H9 (cell line): ENCODE measurements around the gene AFAP1. TPM values are rescaled to one million over a fixed set of nuclear protein-coding genes. Genes with fewer than 3 reads are reported as not detected.
A peak's percentile ranks its signal among the peaks of the same experiment; 100 is the strongest.

ENCODE experiments used
- DNase-seq: peaks from one replicate; pipeline ENCODE4 v3.0.0-alpha.2; 2017
- H2AFZ ChIP-seq: one replicate; pipeline ENCODE4 v1.6.1; 2013; ENCODE audit warnings: mild to moderate bottlenecking, low read length, control low read depth, moderate library complexity
- H2AK5ac ChIP-seq: 2 replicates; pipeline ENCODE4 v1.6.1; 2013; ENCODE audit warnings: low read length, control low read depth, mixed read lengths; ENCODE audit not compliant: insufficient read length
- H2BK120ac ChIP-seq: one replicate; pipeline ENCODE4 v1.6.1; 2013; ENCODE audit warnings: low read depth, mild to moderate bottlenecking, low read length, control low read depth, inconsistent platforms; ENCODE audit not compliant: poor library complexity, severe bottlenecking
- H2BK12ac ChIP-seq: 2 replicates; pipeline ENCODE4 v1.6.1; 2013; ENCODE audit warnings: low read length, control low read depth, mixed read lengths, low read depth; ENCODE audit not compliant: insufficient read length
- H2BK15ac ChIP-seq: 2 replicates; pipeline ENCODE4 v1.6.1; 2013; ENCODE audit warnings: low read depth, low read length, control low read depth
- H2BK20ac ChIP-seq: one replicate; pipeline ENCODE4 v1.6.1; 2013; ENCODE audit warnings: low read depth, mild to moderate bottlenecking, low read length, control low read depth, inconsistent platforms; ENCODE audit not compliant: poor library complexity, severe bottlenecking
- H2BK5ac ChIP-seq: 2 replicates; pipeline ENCODE4 v1.6.1; 2013; ENCODE audit warnings: low read length, control low read depth, mixed read lengths; ENCODE audit not compliant: insufficient read length
- H3K14ac ChIP-seq: 2 replicates; pipeline ENCODE4 v1.6.1; 2013; ENCODE audit warnings: low read length, control low read depth; ENCODE audit not compliant: insufficient read depth
- H3K18ac ChIP-seq: 2 replicates; pipeline ENCODE4 v1.6.1; 2013; ENCODE audit warnings: low read depth, mild to moderate bottlenecking, mixed read lengths, low read length, control low read depth; ENCODE audit not compliant: insufficient read length
- H3K23ac ChIP-seq: 2 replicates; pipeline ENCODE4 v1.6.1; 2013; ENCODE audit warnings: low read length, control low read depth, mixed read lengths, low read depth; ENCODE audit not compliant: insufficient read length
- H3K23me2 ChIP-seq: 2 replicates; pipeline ENCODE4 v1.6.1; 2013; ENCODE audit warnings: low read depth, mild to moderate bottlenecking, mixed read lengths, low read length, control low read depth; ENCODE audit not compliant: insufficient read length, poor library complexity, severe bottlenecking
- H3K27ac ChIP-seq: 2 replicates; pipeline ENCODE4 v1.5.1; 2013; ENCODE audit warnings: low read length, control low read depth, mixed read lengths, low read depth; ENCODE audit not compliant: insufficient read length
- H3K27me3 ChIP-seq: 2 replicates; pipeline ENCODE4 v1.6.1; 2013; ENCODE audit warnings: low read length, control low read depth, inconsistent platforms; ENCODE audit not compliant: insufficient read depth
- H3K4ac ChIP-seq: 2 replicates; pipeline ENCODE4 v1.6.1; 2013; ENCODE audit warnings: low read depth, mild to moderate bottlenecking, control low read depth, inconsistent platforms, low read length, moderate library complexity
- H3K4me1 ChIP-seq: 2 replicates; pipeline ENCODE4 v1.6.1; 2013; ENCODE audit warnings: low read length, control low read depth, inconsistent platforms; ENCODE audit not compliant: insufficient read depth
- H3K4me2 ChIP-seq: 2 replicates; pipeline ENCODE4 v1.6.1; 2013; ENCODE audit warnings: low read length, control low read depth, mixed read lengths; ENCODE audit not compliant: insufficient read length, insufficient read depth
- H3K56ac ChIP-seq: 2 replicates; pipeline ENCODE4 v1.6.1; 2013; ENCODE audit warnings: low read depth, mild to moderate bottlenecking, mixed read lengths, low read length, control low read depth; ENCODE audit not compliant: insufficient read length
- H3K79me1 ChIP-seq: 2 replicates; pipeline ENCODE4 v1.6.1; 2013; ENCODE audit warnings: low read depth, mild to moderate bottlenecking, moderate library complexity, low read length, control low read depth, inconsistent platforms; ENCODE audit not compliant: insufficient read depth, poor library complexity, severe bottlenecking
- H3K79me2 ChIP-seq: 2 replicates; pipeline ENCODE4 v1.6.1; 2013; ENCODE audit warnings: low read length, control low read depth, inconsistent platforms; ENCODE audit not compliant: insufficient read depth
- H3K9ac ChIP-seq: 2 replicates; pipeline ENCODE4 v1.6.1; 2013; ENCODE audit warnings: low read length, control low read depth, mixed read lengths; ENCODE audit not compliant: insufficient read length; ENCODE audit errors: extremely low read depth
- H3K9me3 ChIP-seq: one replicate; pipeline ENCODE4 v1.6.1; 2013; ENCODE audit warnings: low read depth, low read length, inconsistent platforms; ENCODE audit not compliant: control insufficient read depth
- H3T11ph ChIP-seq: one replicate; pipeline ENCODE4 v1.6.1; 2013; ENCODE audit warnings: mild to moderate bottlenecking, low read length, control low read depth, inconsistent platforms
- H4K20me1 ChIP-seq: one replicate; pipeline ENCODE4 v1.6.1; 2013; ENCODE audit not compliant: control insufficient read depth, insufficient read length, insufficient read depth
- H4K5ac ChIP-seq: 2 replicates; pipeline ENCODE4 v1.6.1; 2013; ENCODE audit warnings: low read depth, mild to moderate bottlenecking, mixed read lengths, low read length, control low read depth; ENCODE audit not compliant: insufficient read length
- H4K8ac ChIP-seq: replicated peaks from 2 replicates; pipeline ENCODE4 v1.6.1; 2013; ENCODE audit warnings: low read length, control low read depth, mixed read lengths, low read depth; ENCODE audit not compliant: insufficient read length
- H4K91ac ChIP-seq: 2 replicates; pipeline ENCODE4 v1.6.1; 2013; ENCODE audit warnings: low read depth, mild to moderate bottlenecking, moderate library complexity, mixed read lengths, low read length, control low read depth; ENCODE audit not compliant: insufficient read length
- H3K27ac Mint-ChIP-seq, 3 experiments: 2 replicates in 2 of 3; 3 replicates in 1 of 3; pipeline ENCODE4 v1.8.0; 2020 to 2021; ENCODE audit warnings: mixed read lengths in 3 of 3, mild to moderate bottlenecking in 1 of 3, moderate library complexity in 1 of 3
- H3K27me3 Mint-ChIP-seq: 2 replicates; pipeline ENCODE4 v1.8.0; 2021; ENCODE audit warnings: low read depth, mild to moderate bottlenecking, moderate library complexity, mixed read lengths
- H3K36me3 Mint-ChIP-seq, 3 experiments: 2 replicates in 2 of 3; 3 replicates in 1 of 3; pipeline ENCODE4 v1.8.0; 2020 to 2021; ENCODE audit warnings: low read depth in 3 of 3, mixed read lengths in 3 of 3; ENCODE audit not compliant: insufficient read depth in 1 of 3
- H3K4me1 Mint-ChIP-seq, 2 experiments: 2 replicates each; pipeline ENCODE4 v1.8.0; 2020; ENCODE audit warnings: mixed read lengths in 2 of 2
- H3K4me3 Mint-ChIP-seq, 2 experiments: 2 replicates in 1 of 2; 3 replicates in 1 of 2; pipeline ENCODE4 v1.8.0; 2020 to 2021; ENCODE audit warnings: mild to moderate bottlenecking in 2 of 2, mixed read lengths in 2 of 2, moderate library complexity in 1 of 2
- H3K9me3 Mint-ChIP-seq, 2 experiments: 2 replicates in 1 of 2; 3 replicates in 1 of 2; pipeline ENCODE4 v1.8.0; 2020; ENCODE audit warnings: mild to moderate bottlenecking in 2 of 2, mixed read lengths in 2 of 2, moderate library complexity in 1 of 2
- WGBS: extraction: QIAGEN DNeasy Blood & Tissue Kit; methylation state at CpG from one replicate; pipeline ENCODE4 v1.1.7; 2013; ENCODE audit warnings: missing lambda C conversion rate, low lambda C conversion rate, mixed read lengths; ENCODE audit not compliant: insufficient read length; ENCODE audit errors: extremely low coverage; 5-methylcytosine and 5-hydroxymethylcytosine counted together
- total RNA-seq: library from RNA; stranded (reverse); gene quantifications from 2 replicates; pipeline ENCODE4 v1.2.1, GENCODE V29; 2021
- TF ChIP-seq, protein P1 (sequence below): fragments of 200-600 bp; sonication (generic); conservative IDR thresholded peaks from 3 replicates; pipeline ENCODE4 v1.8.0; 2021; ENCODE audit warnings: antibody characterized with exemption, mild to moderate bottlenecking

The AFAP1 gene
- total RNA-seq, 1 experiment from 2014 or later: 6.5 TPM

GRCh38 chr4:7810783-7811535 is 128.7 kb downstream of the AFAP1 start:
- Histone ChIP-seq H3K4ac (no peak overlapping the region), H2AK5ac (no peak overlapping the region), H2BK12ac (no peak overlapping the region), H4K91ac (no peak overlapping the region), H3T11ph (no peak overlapping the region), H3K4me1 (peaks cover 4% of the 10 kb centered on the region), H2BK120ac (no peak overlapping the region), H3K23me2 (no peaks in the 10 kb centered on the region), H2BK20ac (no peak overlapping the region), H3K9me3 (no peaks in the 10 kb centered on the region), H3K18ac (no peak overlapping the region), H3K14ac (peak overlapping the region; percentile 42; the same call in 1 of the 2 replicates), H3K23ac (no peak overlapping the region), H3K9ac (no peak overlapping the region), H3K27ac (no peak overlapping the region), H3K27me3 (no peaks in the 10 kb centered on the region), H2AFZ (no peak overlapping the region), H4K20me1 (no peaks in the 10 kb centered on the region), H2BK5ac (no peak overlapping the region), H4K5ac (no peak overlapping the region), H3K79me2 (no peaks in the 10 kb centered on the region), H3K56ac (no peak overlapping the region), H3K79me1 (no peaks in the 10 kb centered on the region), H4K8ac (no peak overlapping the region), H2BK15ac (no peak overlapping the region), H3K4me2 (no peak overlapping the region)
- DNase-seq: no peak
- peaks cover 11 to 29% (median 22%) of the 10 kb centered on the region in 3 experiments; a peak in 6 of 7 replicates for H3K36me3 Mint-ChIP-seq
- no CpG with 5 or more reads among the region's 36 CpGs for WGBS
- no peaks in the 10 kb centered on the region for H3K9me3 Mint-ChIP-seq
- H3K27me3 Mint-ChIP-seq: peaks cover 2% of the 10 kb centered on the region
- H3K27ac Mint-ChIP-seq: peak overlapping the region in 2 of 3 experiments; percentile 73 to 96; a peak in 4 of 7 replicates
- TF ChIP-seq, protein P1, sequence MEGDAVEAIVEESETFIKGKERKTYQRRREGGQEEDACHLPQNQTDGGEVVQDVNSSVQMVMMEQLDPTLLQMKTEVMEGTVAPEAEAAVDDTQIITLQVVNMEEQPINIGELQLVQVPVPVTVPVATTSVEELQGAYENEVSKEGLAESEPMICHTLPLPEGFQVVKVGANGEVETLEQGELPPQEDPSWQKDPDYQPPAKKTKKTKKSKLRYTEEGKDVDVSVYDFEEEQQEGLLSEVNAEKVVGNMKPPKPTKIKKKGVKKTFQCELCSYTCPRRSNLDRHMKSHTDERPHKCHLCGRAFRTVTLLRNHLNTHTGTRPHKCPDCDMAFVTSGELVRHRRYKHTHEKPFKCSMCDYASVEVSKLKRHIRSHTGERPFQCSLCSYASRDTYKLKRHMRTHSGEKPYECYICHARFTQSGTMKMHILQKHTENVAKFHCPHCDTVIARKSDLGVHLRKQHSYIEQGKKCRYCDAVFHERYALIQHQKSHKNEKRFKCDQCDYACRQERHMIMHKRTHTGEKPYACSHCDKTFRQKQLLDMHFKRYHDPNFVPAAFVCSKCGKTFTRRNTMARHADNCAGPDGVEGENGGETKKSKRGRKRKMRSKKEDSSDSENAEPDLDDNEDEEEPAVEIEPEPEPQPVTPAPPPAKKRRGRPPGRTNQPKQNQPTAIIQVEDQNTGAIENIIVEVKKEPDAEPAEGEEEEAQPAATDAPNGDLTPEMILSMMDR: no peak
- peaks cover 31 to 40% of the 10 kb centered on the region in 2 experiments for H3K4me1 Mint-ChIP-seq
- no peak overlapping the region; a peak in 1 of 5 replicates for H3K4me3 Mint-ChIP-seq
